Suprapubic skin (tissue), 3 donors: ENCODE results near the gene HHAT.

ENCODE experiments used
- EP300 ChIP-seq: sonication (generic); formaldehyde crosslinking; IDR thresholded peaks from one replicate; pipeline ENCODE4 v1.6.1; 2017; ENCODE audit warnings: antibody characterized with exemption
- POLR2A ChIP-seq, 2 donors: fragments of 450-650 bp; IDR thresholded peaks; one replicate each; pipeline ENCODE4 v1.6.1; 2017; ENCODE audit warnings: antibody characterized with exemption in 2 of 2, mild to moderate bottlenecking in 2 of 2, moderate library complexity in 2 of 2
- TF ChIP-seq, protein P1 (sequence below), 2 donors: fragments of 200-600 bp in 1 of 2; fragments of 450-650 bp in 1 of 2; sonication (generic) in 1 of 2; IDR thresholded peaks; one replicate each; pipeline ENCODE4 v1.5.1; 2016 to 2019; ENCODE audit warnings: antibody characterized with exemption in 2 of 2, mild to moderate bottlenecking in 1 of 2, moderate library complexity in 1 of 2

DNA sequence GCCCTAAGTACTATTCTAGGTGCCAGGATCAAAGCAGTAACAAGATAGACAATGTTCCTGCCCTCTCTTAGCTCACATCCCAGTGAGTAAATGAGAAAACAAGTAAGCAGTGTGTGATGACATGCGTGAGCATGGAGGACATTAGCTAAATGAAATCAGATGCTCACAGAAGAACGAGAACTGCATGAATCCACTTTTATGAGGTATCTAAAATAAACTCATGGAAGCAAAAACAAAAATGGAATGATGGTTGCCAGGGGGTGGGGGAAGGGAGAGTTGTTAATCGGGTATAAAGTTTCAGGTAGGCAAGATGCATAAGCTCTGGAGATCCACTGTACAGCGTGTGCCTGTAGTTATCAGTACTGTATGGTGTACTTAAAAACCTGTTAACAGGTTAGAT lies 195.1 kb downstream of the HHAT start:
- TF ChIP-seq, protein P1, sequence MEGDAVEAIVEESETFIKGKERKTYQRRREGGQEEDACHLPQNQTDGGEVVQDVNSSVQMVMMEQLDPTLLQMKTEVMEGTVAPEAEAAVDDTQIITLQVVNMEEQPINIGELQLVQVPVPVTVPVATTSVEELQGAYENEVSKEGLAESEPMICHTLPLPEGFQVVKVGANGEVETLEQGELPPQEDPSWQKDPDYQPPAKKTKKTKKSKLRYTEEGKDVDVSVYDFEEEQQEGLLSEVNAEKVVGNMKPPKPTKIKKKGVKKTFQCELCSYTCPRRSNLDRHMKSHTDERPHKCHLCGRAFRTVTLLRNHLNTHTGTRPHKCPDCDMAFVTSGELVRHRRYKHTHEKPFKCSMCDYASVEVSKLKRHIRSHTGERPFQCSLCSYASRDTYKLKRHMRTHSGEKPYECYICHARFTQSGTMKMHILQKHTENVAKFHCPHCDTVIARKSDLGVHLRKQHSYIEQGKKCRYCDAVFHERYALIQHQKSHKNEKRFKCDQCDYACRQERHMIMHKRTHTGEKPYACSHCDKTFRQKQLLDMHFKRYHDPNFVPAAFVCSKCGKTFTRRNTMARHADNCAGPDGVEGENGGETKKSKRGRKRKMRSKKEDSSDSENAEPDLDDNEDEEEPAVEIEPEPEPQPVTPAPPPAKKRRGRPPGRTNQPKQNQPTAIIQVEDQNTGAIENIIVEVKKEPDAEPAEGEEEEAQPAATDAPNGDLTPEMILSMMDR (IDR thresholded peaks at IDR 0.05): no peak
- TF ChIP-seq EP300 (no peak), POLR2A (IDR thresholded peaks at IDR 0.05) (no peak)
